GM12873 (cell line): ENCODE data around the gene MYO1A.

Experiments
- TF ChIP-seq, protein P1 (sequence below): IDR thresholded peaks from 2 replicates; pipeline ENCODE4 v1.5.1; 2012; ENCODE audit warnings: low read depth, mild to moderate bottlenecking, moderate library complexity, low read length, control low read depth; ENCODE audit not compliant: insufficient read depth; ENCODE audit errors: missing control alignments

Gene MYO1A

DNA sequence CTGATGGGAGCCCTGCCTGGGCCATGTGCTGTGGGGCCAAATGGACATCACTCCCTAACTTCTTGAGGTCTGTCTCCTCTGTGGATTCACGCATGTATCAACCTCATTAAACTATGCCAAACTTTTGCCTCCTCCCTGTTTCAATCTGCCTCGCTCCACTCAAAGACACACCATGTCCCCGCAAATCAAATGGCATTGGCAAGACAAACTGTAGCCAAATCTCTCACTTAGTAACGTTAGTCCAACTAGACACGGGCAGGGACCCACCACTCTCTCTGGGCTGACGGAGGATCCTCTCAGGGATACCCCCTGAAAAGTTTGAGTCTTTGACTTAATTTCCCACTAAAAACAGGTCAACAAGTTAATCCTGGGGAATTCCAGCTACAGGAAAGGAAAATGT lies 51.6 kb downstream of the MYO1A start:
- TF ChIP-seq, protein P1, sequence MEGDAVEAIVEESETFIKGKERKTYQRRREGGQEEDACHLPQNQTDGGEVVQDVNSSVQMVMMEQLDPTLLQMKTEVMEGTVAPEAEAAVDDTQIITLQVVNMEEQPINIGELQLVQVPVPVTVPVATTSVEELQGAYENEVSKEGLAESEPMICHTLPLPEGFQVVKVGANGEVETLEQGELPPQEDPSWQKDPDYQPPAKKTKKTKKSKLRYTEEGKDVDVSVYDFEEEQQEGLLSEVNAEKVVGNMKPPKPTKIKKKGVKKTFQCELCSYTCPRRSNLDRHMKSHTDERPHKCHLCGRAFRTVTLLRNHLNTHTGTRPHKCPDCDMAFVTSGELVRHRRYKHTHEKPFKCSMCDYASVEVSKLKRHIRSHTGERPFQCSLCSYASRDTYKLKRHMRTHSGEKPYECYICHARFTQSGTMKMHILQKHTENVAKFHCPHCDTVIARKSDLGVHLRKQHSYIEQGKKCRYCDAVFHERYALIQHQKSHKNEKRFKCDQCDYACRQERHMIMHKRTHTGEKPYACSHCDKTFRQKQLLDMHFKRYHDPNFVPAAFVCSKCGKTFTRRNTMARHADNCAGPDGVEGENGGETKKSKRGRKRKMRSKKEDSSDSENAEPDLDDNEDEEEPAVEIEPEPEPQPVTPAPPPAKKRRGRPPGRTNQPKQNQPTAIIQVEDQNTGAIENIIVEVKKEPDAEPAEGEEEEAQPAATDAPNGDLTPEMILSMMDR, result no peak

DNA sequence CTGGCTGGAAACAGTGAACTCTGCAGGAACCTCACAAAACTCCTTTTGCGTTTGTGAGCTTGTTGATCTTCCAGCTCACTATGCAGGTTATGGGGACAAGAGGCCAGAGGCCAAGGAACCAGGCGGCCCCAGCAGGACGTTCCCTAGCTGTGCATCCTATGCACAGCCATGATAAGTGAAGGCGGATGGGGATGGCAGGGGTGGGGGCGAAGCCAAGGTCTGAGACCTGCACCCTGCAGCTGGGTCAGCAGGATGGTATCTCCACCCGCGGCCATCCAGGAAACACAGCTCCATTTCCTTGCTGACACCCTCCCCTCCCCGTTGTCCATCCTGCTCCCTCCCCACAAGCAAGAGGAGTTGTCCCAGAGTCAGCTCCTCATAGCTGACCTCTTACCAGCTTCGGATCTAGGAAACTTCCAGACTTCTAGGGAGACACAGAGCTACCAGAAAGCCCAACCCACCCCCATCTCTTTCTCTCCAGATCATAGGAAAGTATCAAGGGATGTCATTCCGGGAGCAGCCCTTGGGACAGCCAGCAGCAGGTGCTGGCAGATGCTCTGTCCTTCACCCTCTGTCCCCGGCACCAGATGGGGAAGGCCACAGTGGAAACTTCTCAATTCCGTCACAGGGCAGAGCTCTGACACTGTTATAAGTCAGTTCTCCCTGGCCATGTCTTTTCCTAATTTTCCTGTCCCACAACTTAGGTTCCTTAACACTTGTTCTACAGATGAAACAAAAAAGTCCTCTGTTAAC lies 53.0 kb downstream of the MYO1A start:
- TF ChIP-seq, protein P1, result no peak

DNA sequence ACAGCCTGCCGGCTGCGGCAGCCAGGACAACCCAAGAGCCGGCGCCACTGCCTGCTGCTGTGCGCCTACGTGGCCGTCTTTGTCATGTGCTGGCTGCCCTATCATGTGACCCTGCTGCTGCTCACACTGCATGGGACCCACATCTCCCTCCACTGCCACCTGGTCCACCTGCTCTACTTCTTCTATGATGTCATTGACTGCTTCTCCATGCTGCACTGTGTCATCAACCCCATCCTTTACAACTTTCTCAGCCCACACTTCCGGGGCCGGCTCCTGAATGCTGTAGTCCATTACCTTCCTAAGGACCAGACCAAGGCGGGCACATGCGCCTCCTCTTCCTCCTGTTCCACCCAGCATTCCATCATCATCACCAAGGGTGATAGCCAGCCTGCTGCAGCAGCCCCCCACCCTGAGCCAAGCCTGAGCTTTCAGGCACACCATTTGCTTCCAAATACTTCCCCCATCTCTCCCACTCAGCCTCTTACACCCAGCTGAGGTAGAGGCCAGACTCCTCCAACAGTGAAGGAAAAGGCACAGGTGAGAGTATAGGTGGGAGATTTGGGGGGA lies 53.9 kb downstream of the MYO1A start:
- TF ChIP-seq, protein P1, result no peak

DNA sequence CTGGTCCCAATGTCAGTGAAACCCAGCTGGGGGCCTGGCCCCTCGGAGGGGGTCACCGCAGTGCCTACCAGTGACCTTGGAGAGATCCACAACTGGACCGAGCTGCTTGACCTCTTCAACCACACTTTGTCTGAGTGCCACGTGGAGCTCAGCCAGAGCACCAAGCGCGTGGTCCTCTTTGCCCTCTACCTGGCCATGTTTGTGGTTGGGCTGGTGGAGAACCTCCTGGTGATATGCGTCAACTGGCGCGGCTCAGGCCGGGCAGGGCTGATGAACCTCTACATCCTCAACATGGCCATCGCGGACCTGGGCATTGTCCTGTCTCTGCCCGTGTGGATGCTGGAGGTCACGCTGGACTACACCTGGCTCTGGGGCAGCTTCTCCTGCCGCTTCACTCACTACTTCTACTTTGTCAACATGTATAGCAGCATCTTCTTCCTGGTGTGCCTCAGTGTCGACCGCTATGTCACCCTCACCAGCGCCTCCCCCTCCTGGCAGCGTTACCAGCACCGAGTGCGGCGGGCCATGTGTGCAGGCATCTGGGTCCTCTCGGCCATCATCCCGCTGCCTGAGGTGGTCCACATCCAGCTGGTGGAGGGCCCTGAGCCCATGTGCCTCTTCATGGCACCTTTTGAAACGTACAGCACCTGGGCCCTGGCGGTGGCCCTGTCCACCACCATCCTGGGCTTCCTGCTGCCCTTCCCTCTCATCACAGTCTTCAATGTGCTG lies 54.6 kb downstream of the MYO1A start:
- TF ChIP-seq, protein P1, result no peak

DNA sequence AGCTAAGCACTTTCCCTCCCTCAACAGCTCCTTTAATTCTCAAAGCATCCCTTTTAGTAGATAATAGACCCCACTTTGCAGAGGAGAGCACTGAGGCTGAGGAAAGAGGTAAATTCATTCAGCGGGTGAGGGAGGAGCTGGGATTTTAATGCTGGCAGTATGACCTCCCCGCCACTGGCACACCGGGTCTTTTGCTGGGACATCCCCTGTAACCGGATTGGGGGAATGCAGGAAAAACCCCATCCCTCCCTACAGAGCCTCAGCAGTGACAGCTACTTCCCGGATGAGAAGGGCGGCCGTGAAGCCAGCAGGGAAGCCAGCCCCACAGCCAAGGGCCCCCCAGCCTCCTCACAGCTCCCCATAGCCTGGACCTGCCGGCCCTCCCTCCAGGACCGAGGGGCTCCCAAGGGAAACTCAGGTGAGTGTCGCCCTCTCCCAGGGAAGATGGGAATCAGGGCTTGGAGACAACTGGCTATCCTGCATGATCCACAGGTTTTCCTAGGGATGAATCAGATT lies 55.6 kb downstream of the MYO1A start:
- TF ChIP-seq, protein P1, result no peak

DNA sequence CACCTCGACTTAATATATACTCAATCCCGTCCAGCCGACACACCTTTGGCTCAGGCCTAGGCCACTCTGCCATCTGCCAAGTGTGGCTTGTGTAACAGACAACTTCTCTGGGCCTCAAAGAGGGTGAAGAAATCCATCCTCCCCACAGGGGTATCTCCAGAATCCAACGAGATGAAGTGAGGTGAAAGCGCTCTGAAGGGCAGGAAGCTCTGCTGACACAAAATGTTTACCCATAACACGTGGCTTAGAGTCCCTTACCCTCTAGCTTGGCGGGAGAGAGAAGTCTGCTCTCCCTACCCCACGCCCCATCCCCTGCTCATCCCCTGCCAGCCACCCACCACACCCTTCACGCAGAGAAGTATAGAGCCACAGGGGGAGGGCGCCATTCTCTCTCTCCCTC lies 56.6 kb downstream of the MYO1A start:
- TF ChIP-seq, protein P1, result no peak

DNA sequence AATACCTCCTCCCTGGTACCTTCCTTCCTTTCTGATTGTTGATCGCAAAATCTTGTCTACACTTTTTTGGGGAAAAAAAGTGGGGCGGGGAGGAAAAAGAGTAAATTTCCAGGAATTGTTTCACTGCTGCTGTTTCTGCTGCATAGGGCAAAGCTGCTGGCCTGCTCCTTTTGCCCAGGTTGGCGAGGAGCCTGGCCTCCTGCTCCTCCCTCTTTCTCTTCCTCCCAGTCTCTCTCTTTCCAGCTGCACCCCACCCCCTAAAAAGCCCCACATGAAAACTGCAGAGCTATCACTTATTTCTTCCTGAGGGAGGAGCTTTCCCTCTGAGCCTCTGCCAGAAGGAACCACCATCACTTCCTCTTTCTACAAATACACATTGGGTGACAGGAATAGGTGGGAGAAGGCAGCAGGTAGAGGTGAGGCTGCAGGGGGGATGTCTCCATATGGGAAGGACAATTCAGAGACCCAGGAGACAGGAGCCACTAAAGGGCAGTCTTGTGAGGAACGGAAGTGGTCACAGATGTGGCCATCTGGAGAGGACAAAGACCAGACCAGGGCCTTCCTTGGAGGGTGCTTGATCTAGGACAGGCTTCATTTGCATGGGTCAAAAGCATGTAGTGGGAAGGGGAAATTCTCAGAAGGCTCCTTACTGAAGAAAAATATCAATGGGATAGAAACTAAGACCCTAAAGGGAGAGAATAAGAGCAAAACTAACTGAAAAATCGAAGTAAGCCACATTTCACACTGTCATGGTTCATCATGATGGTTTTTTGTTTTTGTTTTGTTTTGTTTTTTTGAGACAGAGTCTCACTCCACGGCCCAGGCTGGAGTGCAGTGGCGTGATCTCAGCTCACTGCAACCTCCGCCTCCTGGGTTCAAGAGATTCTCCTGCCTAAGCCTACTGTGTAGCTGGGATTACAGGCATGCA lies 58.3 kb downstream of the MYO1A start:
- TF ChIP-seq, protein P1, result no peak
